ENCODE data around the gene USP32.

- no peak for TF ChIP-seq CTCF (IDR thresholded peaks at IDR 0.05; ENCODE audit: insufficient read depth, low read length, poor library complexity, severe bottlenecking)
- no peak for TF ChIP-seq EZH2phosphoT487 (conservative IDR thresholded peaks at IDR 0.05; ENCODE audit: low read length)
These were observed 226.0 kb downstream of the USP32 start for GRCh38 chr17:60165971-60166370.

Measured in SU-DHL-6 (cell line).